Measurements from ENCODE around the gene NME2. TPM values are rescaled to one million over a fixed set of nuclear protein-coding genes. Genes with fewer than 3 reads are reported as not detected.

NME2 gene
- total and polyA plus RNA-seq, 10 of the 15 experiments (the other 5 are each of a cell fraction or from before 2014, with no cell fraction given): 497 to 1,030 (median 786) TPM

- TF ChIP-seq SREBF2 (IDR thresholded peaks at IDR 0.05; ENCODE audit: low read length): no peak
Observed at GRCh38 chr17:51189628-51190027, 23.4 kb downstream of the NME2 start (continued).

GRCh38 chr17:51191895-51192294 lies 25.7 kb downstream of the NME2 start:
- no peaks in the 10 kb centered on the region for H4K20me1 ChIP-seq (ENCODE audit: control insufficient read depth, insufficient read depth)
- in situ Hi-C loops (cut with MboI): no loop called here
- TF ChIP-seq IKZF2 (IDR thresholded peaks at IDR 0.05) (no peak), SUPT20H (IDR thresholded peaks at IDR 0.05; ENCODE audit: borderline replicate concordance, control insufficient read depth, low read depth, low read length) (no peak), CHD2 (IDR thresholded peaks at IDR 0.05; ENCODE audit: borderline replicate concordance, low read depth, low read length) (no peak), MYB (IDR thresholded peaks at IDR 0.05; ENCODE audit: borderline replicate concordance, low read depth, low read length) (no peak), SMAD1 (IDR thresholded peaks at IDR 0.05; ENCODE audit: low read depth, partially characterized antibody) (no peak), ZNF207 (IDR thresholded peaks at IDR 0.05; ENCODE audit: borderline replicate concordance) (no peak), RFX5 (IDR thresholded peaks at IDR 0.05; ENCODE audit: low read depth, low read length) (no peak), POLR2AphosphoS5 (IDR thresholded peaks at IDR 0.05; ENCODE audit: low read length) (no peak), RBBP5 (conservative IDR thresholded peaks at IDR 0.05) (no peak), RELA (IDR thresholded peaks at IDR 0.05; ENCODE audit: borderline replicate concordance, partially characterized antibody) (no peak), EGR1 (IDR thresholded peaks at IDR 0.05; ENCODE audit: borderline replicate concordance in 1 of 2, low read depth in 2 of 2, low read length in 2 of 2) (no peak)
- no peak for FAIRE-seq
- no peak for ATAC-seq
- ChIA-PET SMC1A (ENCODE audit: uncharacterized antibody, unreplicated experiment) (no interaction called here), CTCF (no interaction called here), RAD21 (ENCODE audit: unreplicated experiment) (interaction anchor here (0.6 kb wide), 1 partner anchor 81 kb away, joined by 3 read pairs; no protein-coding TSS in a partner anchor), POLR2A (no interaction called here)
- no peaks in the 10 kb centered on the region for H3K4me1 ChIP-seq (ENCODE audit: control insufficient read depth, insufficient read depth, low read length)
- H3K36me3 ChIP-seq (ENCODE audit: control insufficient read depth in 2 of 2, insufficient read depth in 2 of 2, low read length in 1 of 2): peaks cover 0 to 28% of the 10 kb centered on the region in 2 experiments; a peak in 3 of 4 replicates
- DNase-seq (ENCODE audit: low read depth, low spot score): no peak
- H3K9ac ChIP-seq (ENCODE audit: control insufficient read depth, insufficient read depth, low read length): no peak overlapping the region
- no peak overlapping the region for H3K4me3 ChIP-seq
- H2AFZ ChIP-seq (ENCODE audit: control insufficient read depth, low read depth, low read length): no peak overlapping the region
- no peaks in the 10 kb centered on the region for H3K27me3 ChIP-seq (replicated peaks in 1 of 2; ENCODE audit: control insufficient read depth in 2 of 2, insufficient read depth in 2 of 2, low read length in 1 of 2)
- WGBS (ENCODE audit: insufficient coverage, insufficient replicate concordance, low lambda C conversion rate, missing lambda C conversion rate): 98% methylated on average over 2 of the region's 2 CpGs
- intact Hi-C loops (cut with micrococcal nuclease; ENCODE audit: unreplicated experiment): no loop called here
- H3K4me2 ChIP-seq (ENCODE audit: control insufficient read depth, insufficient read depth): no peak overlapping the region
- H3K9me3 ChIP-seq (replicated peaks; ENCODE audit: control insufficient read depth, insufficient read depth, low read length): no peaks in the 10 kb centered on the region
- no peaks in the 10 kb centered on the region for H3K79me2 ChIP-seq (ENCODE audit: control insufficient read depth, insufficient read depth, low read length)
- BruUV-seq (replicated peaks): no TSS peak
- H3K27ac ChIP-seq (ENCODE audit: control insufficient read depth, insufficient read depth): no peak overlapping the region

All from GM12878 (cell line).